Astrocyte of the cerebellum (primary cell): ENCODE results near the gene CBX5.
"Not testable (repeated sequence)": the region's sequence is repeated elsewhere in the genome, so short reads cannot be mapped to it uniquely, and the experiment has no call there.

Experiments
- DNase-seq: peaks from one replicate; pipeline ENCODE4 v3.0.0-alpha.2; 2011; ENCODE audit warnings: low read depth
- H3K4me3 ChIP-seq: 2 replicates; pipeline ENCODE4 v1.5.1; 2011; ENCODE audit warnings: mild to moderate bottlenecking, low read depth, low read length, moderate library complexity
- CTCF ChIP-seq: IDR thresholded peaks from 2 replicates; pipeline ENCODE4 v1.5.1; 2012; ENCODE audit warnings: low read length, low read depth, moderate library complexity, mild to moderate bottlenecking; ENCODE audit errors: missing control alignments
- in situ Hi-C: cut with HindIII; loops from 2 replicates; pipeline ENCODE4 v1.10.0; 2017; ENCODE audit warnings: low sequenced_read_pairs

CBX5 gene

GRCh38 chr12:54246011-54246641 lies 33.8 kb downstream of the CBX5 start:
- in situ Hi-C loops: no loop called here
- H3K4me3 ChIP-seq: no peak overlapping the region
- no peak for DNase-seq
- no peak for TF ChIP-seq CTCF

GRCh38 chr12:54240971-54241588 lies 38.8 kb downstream of the CBX5 start:
- DNase-seq: no peak
- no peak overlapping the region for H3K4me3 ChIP-seq
- in situ Hi-C loops: no loop called here
- TF ChIP-seq CTCF: no peak

GRCh38 chr12:54240129-54240528 lies 39.8 kb downstream of the CBX5 start:
- H3K4me3 ChIP-seq: no peak overlapping the region
- TF ChIP-seq CTCF: no peak
- in situ Hi-C loops: no loop called here
- DNase-seq: no peak

GRCh38 chr12:54239620-54240019 lies 40.3 kb downstream of the CBX5 start:
- in situ Hi-C loops: no loop called here
- no peak overlapping the region for H3K4me3 ChIP-seq
- TF ChIP-seq CTCF: no peak
- DNase-seq: no peak

- no peak overlapping the region for H3K4me3 ChIP-seq
- in situ Hi-C loops: no loop called here
- no peak for DNase-seq
- TF ChIP-seq CTCF: no peak
Observed at GRCh38 chr12:54238531-54238930, 41.4 kb downstream of the CBX5 start.

- in situ Hi-C loops: no loop called here
- peak; percentile 28 for DNase-seq
Observed at GRCh38 chr12:54232790-54233189, 47.1 kb downstream of the CBX5 start.

GRCh38 chr12:54231269-54231668 lies 48.7 kb downstream of the CBX5 start:
- DNase-seq, H3K4me3 ChIP-seq, in situ Hi-C loops: not testable (repeated sequence)

More at GRCh38 chr12:54232790-54233189, 47.1 kb downstream of the CBX5 start:
- peak; percentile 30 for TF ChIP-seq CTCF
- H3K4me3 ChIP-seq: no peak overlapping the region
